HepG2 (cell line): ENCODE measurements around the gene EFNA2. TPM values are rescaled to one million over a fixed set of nuclear protein-coding genes. Genes with fewer than 3 reads are reported as not detected.

ENCODE experiments used
- ELF3 ChIP-seq: IDR thresholded peaks from 2 replicates; pipeline ENCODE4 v1.6.1; 2016; ENCODE audit warnings: missing genetic modification reagents, missing compliant biosample characterization
- ELF4 ChIP-seq: sonication (generic); formaldehyde crosslinking; IDR thresholded peaks from 2 replicates; pipeline ENCODE4 v1.5.0; 2020; ENCODE audit warnings: missing genetic modification reagents, mild to moderate bottlenecking, moderate library complexity, borderline replicate concordance
- ERF ChIP-seq: IDR thresholded peaks from 2 replicates; pipeline ENCODE4 v1.6.1; 2018; ENCODE audit warnings: missing biosample characterization, missing genetic modification reagents
- ESRRA ChIP-seq: sonication (generic); formaldehyde crosslinking; IDR thresholded peaks from 2 replicates; pipeline ENCODE4 v1.5.1; 2020; ENCODE audit warnings: mild to moderate bottlenecking, low read depth, missing genetic modification reagents
- HOXA5 ChIP-seq: sonication (generic); formaldehyde crosslinking; IDR thresholded peaks from 2 replicates; pipeline ENCODE4 v1.4.0; 2020; ENCODE audit warnings: missing genetic modification reagents
- MAZ ChIP-seq, 2 experiments: sonication (generic) in 1 of 2; formaldehyde crosslinking in 1 of 2; IDR thresholded peaks; 2 replicates each; pipeline versions ENCODE4 v1.5.0 to v1.6.1; 2012 to 2020; ENCODE audit warnings: low read depth in 2 of 2, mild to moderate bottlenecking in 2 of 2, borderline replicate concordance in 1 of 2, improper control_type of control experiment in 1 of 2, low read length in 1 of 2, missing genetic modification reagents in 1 of 2, moderate library complexity in 1 of 2
- MIER3 ChIP-seq: IDR thresholded peaks from 2 replicates; pipeline ENCODE4 v1.6.1; 2016; ENCODE audit warnings: missing compliant biosample characterization, borderline replicate concordance
- NFYB ChIP-seq: sonication (generic); formaldehyde crosslinking; IDR thresholded peaks from 2 replicates; pipeline ENCODE4 v1.4.0; 2020; ENCODE audit warnings: missing genetic modification reagents
- SIX1 ChIP-seq: sonication (generic); formaldehyde crosslinking; IDR thresholded peaks from 2 replicates; pipeline ENCODE4 v1.4.0; 2020; ENCODE audit warnings: missing genetic modification reagents, borderline replicate concordance
- SPEN ChIP-seq: sonication (generic); formaldehyde crosslinking; IDR thresholded peaks from 2 replicates; pipeline ENCODE4 v1.5.1; 2020; ENCODE audit warnings: low read depth, mild to moderate bottlenecking, missing genetic modification reagents
- ZNF232 ChIP-seq: sonication (generic); formaldehyde crosslinking; IDR thresholded peaks from 2 replicates; pipeline ENCODE4 v1.4.0; 2020; ENCODE audit warnings: missing genetic modification reagents, borderline replicate concordance
- ZNF333 ChIP-seq: sonication (generic); formaldehyde crosslinking; IDR thresholded peaks from 2 replicates; pipeline ENCODE4 v1.4.0; 2020; ENCODE audit warnings: mild to moderate bottlenecking, missing genetic modification reagents, borderline replicate concordance
- ZNF549 ChIP-seq: sonication (generic); formaldehyde crosslinking; IDR thresholded peaks from 2 replicates; pipeline ENCODE4 v1.5.0; 2020; ENCODE audit warnings: missing genetic modification reagents
- ZNF556 ChIP-seq: sonication (generic); formaldehyde crosslinking; IDR thresholded peaks from 2 replicates; pipeline ENCODE4 v1.4.0; 2020; ENCODE audit warnings: mild to moderate bottlenecking, missing genetic modification reagents, borderline replicate concordance
- ZNF564 ChIP-seq: sonication (generic); formaldehyde crosslinking; IDR thresholded peaks from 2 replicates; pipeline ENCODE4 v1.8.1; 2023; ENCODE audit warnings: mild to moderate bottlenecking, missing genetic modification reagents
- ZNF776 ChIP-seq: sonication (generic); formaldehyde crosslinking; IDR thresholded peaks from 2 replicates; pipeline ENCODE4 v1.4.0; 2020; ENCODE audit warnings: mild to moderate bottlenecking, missing genetic modification reagents
- ZSCAN20 ChIP-seq: sonication (generic); formaldehyde crosslinking; IDR thresholded peaks from 2 replicates; pipeline ENCODE4 v1.4.0; 2020; ENCODE audit warnings: missing genetic modification reagents, mild to moderate bottlenecking, borderline replicate concordance
- ZSCAN21 ChIP-seq: sonication (generic); formaldehyde crosslinking; IDR thresholded peaks from 2 replicates; pipeline ENCODE4 v1.8.0; 2022; ENCODE audit warnings: mild to moderate bottlenecking, missing genetic modification reagents, moderate library complexity, borderline replicate concordance
- polyA plus RNA-seq, 8 experiments: library from polyadenylated mRNA; depleted of rRNA in 3 of 8; stranded (reverse) in 7 of 8; unstranded in 1 of 8; fragments of >200 nt; fragmentation: Illumina TruSeq in 4 of 8; extraction: Trizol in 4 of 8; gene quantifications; 2 replicates each; pipeline versions ENCODE4 v1.2.1 to v1.2.3, GENCODE V29; 2011 to 2016; ENCODE audit warnings: low read depth in 4 of 8, missing spikeins in 1 of 8, mixed read lengths in 1 of 8; ENCODE audit not compliant: insufficient read depth in 1 of 8
- total RNA-seq, 5 experiments: library from RNA; depleted of rRNA; stranded (reverse); fragments of >200 nt; fragmentation: Illumina TruSeq; extraction: Trizol; gene quantifications; 2 replicates each; pipeline ENCODE4 v1.2.3, GENCODE V29; 2016; ENCODE audit warnings: low read depth in 1 of 5
- TF ChIP-seq, protein P1 (sequence below): IDR thresholded peaks from 2 replicates; pipeline ENCODE4 v1.6.1; 2016; ENCODE audit warnings: missing biosample characterization, missing genetic modification reagents, low read depth
- TF ChIP-seq, protein P2 (sequence below): sonication (generic); formaldehyde crosslinking; IDR thresholded peaks from 2 replicates; pipeline ENCODE4 v1.5.0; 2020; ENCODE audit warnings: missing genetic modification reagents
- TF ChIP-seq, protein P3 (sequence below): IDR thresholded peaks from 2 replicates; pipeline ENCODE4 v1.6.1; 2012; ENCODE audit warnings: inconsistent platforms
- TF ChIP-seq, protein P4 (sequence below): fragments of 450-650 bp; IDR thresholded peaks from 2 replicates; pipeline ENCODE4 v1.6.1; 2016
- TF ChIP-seq, protein P5 (sequence below): sonication (generic); formaldehyde crosslinking; IDR thresholded peaks from 2 replicates; pipeline ENCODE4 v1.8.0; 2022; ENCODE audit warnings: mild to moderate bottlenecking, missing genetic modification reagents

The EFNA2 gene
- total and polyA plus RNA-seq, 2 of the 13 experiments (the other 11 are each of a cell fraction or from before 2014, with no cell fraction given) = 6.0 to 9.9 TPM

DNA sequence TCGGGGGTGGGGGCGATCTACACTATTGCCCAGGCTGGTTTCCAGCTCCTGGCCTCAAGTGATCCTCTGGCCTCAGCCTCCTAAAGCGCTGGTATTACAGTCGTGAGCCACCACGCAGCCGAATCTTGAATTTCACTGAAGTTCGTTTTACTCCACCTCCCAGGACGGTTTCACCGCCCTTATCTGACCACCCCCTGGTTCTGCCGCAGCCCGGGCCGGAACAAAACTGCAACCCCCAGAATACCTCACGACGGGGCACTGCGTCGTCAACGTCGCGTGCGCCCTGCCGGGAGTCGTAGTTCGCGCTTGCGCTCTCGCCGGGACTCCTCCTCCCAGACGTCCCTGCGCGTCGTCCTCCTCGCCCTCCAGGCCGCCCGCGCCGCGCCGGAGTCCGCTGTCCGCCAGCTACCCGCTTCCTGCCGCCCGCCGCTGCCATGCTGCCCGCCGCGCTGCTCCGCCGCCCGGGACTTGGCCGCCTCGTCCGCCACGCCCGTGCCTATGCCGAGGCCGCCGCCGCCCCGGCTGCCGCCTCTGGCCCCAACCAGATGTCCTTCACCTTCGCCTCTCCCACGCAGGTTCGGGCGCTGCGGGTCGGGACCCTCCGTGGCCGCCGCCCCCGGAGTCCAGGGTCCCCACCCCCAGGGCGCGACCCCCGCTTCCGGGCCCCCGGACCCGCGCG lies 44.1 kb upstream of the EFNA2 start, which contains the start of gene ATP5F1D (continued):
- TF ChIP-seq, protein P1, sequence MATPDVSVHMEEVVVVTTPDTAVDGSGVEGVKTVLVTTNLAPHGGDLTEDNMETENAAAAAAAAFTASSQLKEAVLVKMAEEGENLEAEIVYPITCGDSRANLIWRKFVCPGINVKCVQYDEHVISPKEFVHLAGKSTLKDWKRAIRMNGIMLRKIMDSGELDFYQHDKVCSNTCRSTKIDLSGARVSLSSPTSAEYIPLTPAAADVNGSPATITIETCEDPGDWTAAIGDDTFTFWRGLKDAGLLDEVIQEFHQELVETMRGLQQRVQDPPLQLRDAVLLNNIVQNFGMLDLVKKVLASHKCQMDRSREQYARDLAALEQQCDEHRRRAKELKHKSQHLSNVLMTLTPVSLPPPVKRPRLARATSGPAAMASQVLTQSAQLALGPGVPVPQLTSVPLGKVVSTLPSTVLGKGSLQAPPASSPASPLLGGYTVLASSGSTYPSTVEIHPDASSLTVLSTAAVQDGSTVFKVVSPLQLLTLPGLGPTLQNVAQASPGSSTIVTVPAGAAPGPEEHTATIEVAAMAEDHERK = peak; percentile 99
- peak; percentile 2; the same call in 1 of the 2 replicates for TF ChIP-seq ZNF232
- TF ChIP-seq HOXA5 (CRISPR knock-in tag) = 0 out of 2 replicates have a peak, but pooled peaks have one; percentile 3
- peak; percentile 77; the same call in 1 of the 2 replicates for TF ChIP-seq ZSCAN21
- 0 out of 2 replicates have a peak, but pooled peaks have one; percentile 60 for TF ChIP-seq ZNF333 (CRISPR knock-in tag)
- TF ChIP-seq, protein P2, sequence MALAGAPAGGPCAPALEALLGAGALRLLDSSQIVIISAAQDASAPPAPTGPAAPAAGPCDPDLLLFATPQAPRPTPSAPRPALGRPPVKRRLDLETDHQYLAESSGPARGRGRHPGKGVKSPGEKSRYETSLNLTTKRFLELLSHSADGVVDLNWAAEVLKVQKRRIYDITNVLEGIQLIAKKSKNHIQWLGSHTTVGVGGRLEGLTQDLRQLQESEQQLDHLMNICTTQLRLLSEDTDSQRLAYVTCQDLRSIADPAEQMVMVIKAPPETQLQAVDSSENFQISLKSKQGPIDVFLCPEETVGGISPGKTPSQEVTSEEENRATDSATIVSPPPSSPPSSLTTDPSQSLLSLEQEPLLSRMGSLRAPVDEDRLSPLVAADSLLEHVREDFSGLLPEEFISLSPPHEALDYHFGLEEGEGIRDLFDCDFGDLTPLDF = 0 out of 2 replicates have a peak, but pooled peaks have one; percentile 18
- peak; percentile 71; the same call in 1 of the 2 replicates for TF ChIP-seq MIER3 (CRISPR knock-in tag)
- no peak for TF ChIP-seq ZNF549 (CRISPR knock-in tag)
- TF ChIP-seq MAZ (IDR thresholded peaks at IDR 0.05; ENCODE audit: borderline replicate concordance, low read depth, low read length) = peak; percentile 36; the same call in 1 of the 2 replicates
- peak; percentile 92; the same call in 1 of the 2 replicates for TF ChIP-seq MAZ (CRISPR knock-in tag; IDR thresholded peaks at IDR 0.05; ENCODE audit: low read depth)
- peak; percentile 47; the same call in 1 of the 2 replicates for TF ChIP-seq ZNF776 (CRISPR knock-in tag)
- 0 out of 2 replicates have a peak, but pooled peaks have one; percentile 24 for TF ChIP-seq ESRRA
- TF ChIP-seq ZNF564 (CRISPR knock-in tag) = 0 out of 2 replicates have a peak, but pooled peaks have one; percentile 59
- peak; percentile 32; the same call in 1 of the 2 replicates for TF ChIP-seq ELF3 (CRISPR knock-in tag)
- peak; percentile 18; the same call in 1 of the 2 replicates for TF ChIP-seq ZNF556 (CRISPR knock-in tag)
- TF ChIP-seq ELF4 (CRISPR knock-in tag) = no peak
- TF ChIP-seq, protein P3, sequence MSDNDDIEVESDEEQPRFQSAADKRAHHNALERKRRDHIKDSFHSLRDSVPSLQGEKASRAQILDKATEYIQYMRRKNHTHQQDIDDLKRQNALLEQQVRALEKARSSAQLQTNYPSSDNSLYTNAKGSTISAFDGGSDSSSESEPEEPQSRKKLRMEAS = peak; percentile 74
- no peak for TF ChIP-seq SIX1
- TF ChIP-seq, protein P4, sequence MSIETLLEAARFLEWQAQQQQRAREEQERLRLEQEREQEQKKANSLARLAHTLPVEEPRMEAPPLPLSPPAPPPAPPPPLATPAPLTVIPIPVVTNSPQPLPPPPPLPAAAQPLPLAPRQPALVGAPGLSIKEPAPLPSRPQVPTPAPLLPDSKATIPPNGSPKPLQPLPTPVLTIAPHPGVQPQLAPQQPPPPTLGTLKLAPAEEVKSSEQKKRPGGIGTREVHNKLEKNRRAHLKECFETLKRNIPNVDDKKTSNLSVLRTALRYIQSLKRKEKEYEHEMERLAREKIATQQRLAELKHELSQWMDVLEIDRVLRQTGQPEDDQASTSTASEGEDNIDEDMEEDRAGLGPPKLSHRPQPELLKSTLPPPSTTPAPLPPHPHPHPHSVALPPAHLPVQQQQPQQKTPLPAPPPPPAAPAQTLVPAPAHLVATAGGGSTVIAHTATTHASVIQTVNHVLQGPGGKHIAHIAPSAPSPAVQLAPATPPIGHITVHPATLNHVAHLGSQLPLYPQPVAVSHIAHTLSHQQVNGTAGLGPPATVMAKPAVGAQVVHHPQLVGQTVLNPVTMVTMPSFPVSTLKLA = peak; percentile 32; the same call in 1 of the 2 replicates
- peak; percentile 92 for TF ChIP-seq SPEN
- peak; percentile 66 for TF ChIP-seq ERF (CRISPR knock-in tag)
- TF ChIP-seq, protein P5, sequence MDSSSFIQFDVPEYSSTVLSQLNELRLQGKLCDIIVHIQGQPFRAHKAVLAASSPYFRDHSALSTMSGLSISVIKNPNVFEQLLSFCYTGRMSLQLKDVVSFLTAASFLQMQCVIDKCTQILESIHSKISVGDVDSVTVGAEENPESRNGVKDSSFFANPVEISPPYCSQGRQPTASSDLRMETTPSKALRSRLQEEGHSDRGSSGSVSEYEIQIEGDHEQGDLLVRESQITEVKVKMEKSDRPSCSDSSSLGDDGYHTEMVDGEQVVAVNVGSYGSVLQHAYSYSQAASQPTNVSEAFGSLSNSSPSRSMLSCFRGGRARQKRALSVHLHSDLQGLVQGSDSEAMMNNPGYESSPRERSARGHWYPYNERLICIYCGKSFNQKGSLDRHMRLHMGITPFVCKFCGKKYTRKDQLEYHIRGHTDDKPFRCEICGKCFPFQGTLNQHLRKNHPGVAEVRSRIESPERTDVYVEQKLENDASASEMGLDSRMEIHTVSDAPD (CRISPR knock-in tag) = no peak
- TF ChIP-seq ZSCAN20 (CRISPR knock-in tag) = peak; percentile 67; the same call in 1 of the 2 replicates
- TF ChIP-seq NFYB (CRISPR knock-in tag) = 0 out of 2 replicates have a peak, but pooled peaks have one; percentile 29
